Stomach (tissue), 4 donors: ENCODE results near the gene MTCL1.

Source experiments
- EP300 ChIP-seq: sonication (generic); formaldehyde crosslinking; IDR thresholded peaks from one replicate; pipeline ENCODE4 v1.6.1; 2017; ENCODE audit warnings: antibody characterized with exemption
- POLR2A ChIP-seq, 4 donors: fragments of 450-650 bp; IDR thresholded peaks; one replicate each; pipeline ENCODE4 v1.6.1; 2016; ENCODE audit warnings: antibody characterized with exemption in 4 of 4, control low read depth in 2 of 4, mild to moderate bottlenecking in 1 of 4, moderate library complexity in 1 of 4
- POLR2AphosphoS5 ChIP-seq, 3 donors: sonication (generic); formaldehyde crosslinking; IDR thresholded peaks; one replicate each; pipeline ENCODE4 v1.6.1; 2016; ENCODE audit warnings: antibody characterized with exemption in 3 of 3
- TF ChIP-seq, protein P1 (sequence below), 7 experiments: fragments of 450-650 bp in 4 of 7; fragments of 200-600 bp in 3 of 7; sonication (generic) in 3 of 7; IDR thresholded peaks; one replicate each; pipeline ENCODE4 v1.5.1; 2016 to 2019; ENCODE audit warnings: antibody characterized with exemption in 7 of 7, control low read depth in 2 of 7, mild to moderate bottlenecking in 1 of 7

DNA sequence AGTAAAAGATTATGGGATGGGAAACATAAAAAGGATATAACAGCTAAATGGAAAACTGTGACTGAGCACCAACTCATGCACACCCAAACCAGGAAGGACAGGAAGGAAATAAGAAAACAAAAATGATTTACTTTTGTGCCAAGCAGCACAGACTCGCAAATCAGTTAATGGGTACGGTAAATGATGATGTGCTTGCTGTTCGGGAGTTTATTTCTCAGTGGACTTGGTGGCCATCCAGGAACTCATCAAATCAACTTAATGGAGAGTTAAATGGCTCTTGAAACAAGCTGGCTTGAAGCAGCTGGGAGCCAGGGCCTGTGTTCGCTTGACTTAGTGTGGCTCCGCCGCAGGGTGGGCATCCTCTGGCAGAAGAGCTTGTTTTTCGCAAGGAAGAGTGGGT lies 36.2 kb downstream of the MTCL1 start:
- TF ChIP-seq, protein P1, sequence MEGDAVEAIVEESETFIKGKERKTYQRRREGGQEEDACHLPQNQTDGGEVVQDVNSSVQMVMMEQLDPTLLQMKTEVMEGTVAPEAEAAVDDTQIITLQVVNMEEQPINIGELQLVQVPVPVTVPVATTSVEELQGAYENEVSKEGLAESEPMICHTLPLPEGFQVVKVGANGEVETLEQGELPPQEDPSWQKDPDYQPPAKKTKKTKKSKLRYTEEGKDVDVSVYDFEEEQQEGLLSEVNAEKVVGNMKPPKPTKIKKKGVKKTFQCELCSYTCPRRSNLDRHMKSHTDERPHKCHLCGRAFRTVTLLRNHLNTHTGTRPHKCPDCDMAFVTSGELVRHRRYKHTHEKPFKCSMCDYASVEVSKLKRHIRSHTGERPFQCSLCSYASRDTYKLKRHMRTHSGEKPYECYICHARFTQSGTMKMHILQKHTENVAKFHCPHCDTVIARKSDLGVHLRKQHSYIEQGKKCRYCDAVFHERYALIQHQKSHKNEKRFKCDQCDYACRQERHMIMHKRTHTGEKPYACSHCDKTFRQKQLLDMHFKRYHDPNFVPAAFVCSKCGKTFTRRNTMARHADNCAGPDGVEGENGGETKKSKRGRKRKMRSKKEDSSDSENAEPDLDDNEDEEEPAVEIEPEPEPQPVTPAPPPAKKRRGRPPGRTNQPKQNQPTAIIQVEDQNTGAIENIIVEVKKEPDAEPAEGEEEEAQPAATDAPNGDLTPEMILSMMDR (IDR thresholded peaks at IDR 0.05), result no peak
- no peak for TF ChIP-seq EP300
- no peak for TF ChIP-seq POLR2A (IDR thresholded peaks at IDR 0.05)
- TF ChIP-seq POLR2AphosphoS5 (IDR thresholded peaks at IDR 0.05), result peak in 1 of 3 donors; percentile 4
